VCaP (cell line): ENCODE results near the gene SAXO2.
"Not testable (repeated sequence)": the region's sequence is repeated elsewhere in the genome, so short reads cannot be mapped to it uniquely, and the experiment has no call there.

Experiments used
- H3K27ac ChIP-seq: fragments of 450-650 bp; 2 replicates; pipeline ENCODE4 v1.5.1; 2017

Gene SAXO2

DNA sequence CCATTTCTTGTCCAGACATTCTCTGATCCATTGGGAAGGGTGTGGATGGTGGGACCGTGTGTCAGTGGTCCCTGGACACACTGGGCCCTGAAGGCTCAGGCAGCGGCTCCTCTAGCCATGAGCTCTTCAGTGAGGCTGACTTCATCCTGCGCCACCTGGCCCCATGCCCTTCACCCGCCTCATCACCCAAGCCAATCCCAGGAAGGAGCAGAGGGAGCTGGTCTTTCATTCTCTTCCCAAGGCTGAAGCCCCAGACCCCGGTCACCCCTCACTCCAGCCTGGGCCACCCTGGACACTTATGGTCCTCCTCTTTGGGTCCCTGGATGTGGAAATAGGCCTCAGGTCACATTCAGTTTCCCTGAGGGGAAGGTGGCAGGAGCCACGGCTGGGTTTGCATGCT, 62.2 kb downstream of the SAXO2 start:
- not testable (repeated sequence) for H3K27ac ChIP-seq

DNA sequence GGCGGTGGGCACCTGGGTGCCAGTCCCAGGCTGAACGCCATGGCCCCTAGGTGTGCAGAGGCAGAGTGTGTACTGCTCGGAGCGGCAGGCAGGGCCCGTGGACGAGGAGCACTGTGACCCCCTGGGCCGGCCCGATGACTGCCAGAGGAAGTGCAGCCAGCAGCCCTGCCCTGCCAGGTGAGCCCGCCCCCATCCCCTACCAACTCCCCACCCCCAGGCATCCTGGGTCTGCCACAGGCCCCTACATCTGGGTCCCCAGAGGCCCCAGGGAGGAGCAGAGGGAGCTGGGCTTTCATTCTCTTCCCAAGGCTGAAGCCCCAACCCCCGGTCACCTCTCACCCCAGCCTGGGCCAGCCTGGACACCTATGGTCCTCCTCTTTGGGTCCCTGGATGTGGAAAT, 63.0 kb downstream of the SAXO2 start:
- not testable (repeated sequence) for H3K27ac ChIP-seq

DNA sequence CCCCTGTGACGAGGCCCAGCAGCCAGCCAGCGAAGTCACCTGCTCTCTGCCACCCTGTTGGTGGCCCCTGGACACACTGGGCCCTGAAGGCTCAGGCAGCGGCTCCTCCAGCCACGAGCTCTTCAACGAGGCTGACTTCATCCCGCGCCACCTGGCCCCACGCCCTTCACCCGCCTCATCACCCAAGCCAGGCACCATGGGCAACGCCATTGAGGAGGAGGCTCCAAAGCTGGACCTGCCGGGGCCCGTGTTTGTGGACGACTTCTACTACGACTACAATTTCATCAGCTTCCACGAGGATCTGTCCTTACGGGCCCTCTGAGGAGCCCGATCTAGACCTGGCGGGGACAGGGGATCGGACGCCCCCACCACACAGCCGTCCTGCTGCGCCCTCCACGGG, 64.3 kb downstream of the SAXO2 start:
- H3K27ac ChIP-seq: not testable (repeated sequence)

DNA sequence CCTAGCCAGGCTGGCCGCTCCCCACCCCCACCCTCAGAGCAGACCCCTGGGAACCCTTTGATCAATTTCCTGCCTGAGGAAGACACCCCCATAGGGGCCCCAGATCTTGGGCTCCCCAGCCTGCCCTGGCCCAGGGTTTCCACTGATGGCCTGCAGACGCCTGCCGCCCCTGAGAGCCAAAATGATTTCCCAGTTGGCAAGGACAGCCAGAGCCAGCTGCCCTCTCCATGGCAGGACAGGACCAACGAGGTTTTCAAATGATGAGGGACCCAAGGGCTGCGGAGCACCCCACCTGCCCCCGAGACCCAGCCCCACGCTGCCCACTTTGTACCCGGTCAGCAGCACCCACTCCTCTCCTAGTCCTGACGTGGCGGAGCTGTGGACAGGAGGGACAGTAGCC, 64.8 kb downstream of the SAXO2 start:
- H3K27ac ChIP-seq: not testable (repeated sequence)

DNA sequence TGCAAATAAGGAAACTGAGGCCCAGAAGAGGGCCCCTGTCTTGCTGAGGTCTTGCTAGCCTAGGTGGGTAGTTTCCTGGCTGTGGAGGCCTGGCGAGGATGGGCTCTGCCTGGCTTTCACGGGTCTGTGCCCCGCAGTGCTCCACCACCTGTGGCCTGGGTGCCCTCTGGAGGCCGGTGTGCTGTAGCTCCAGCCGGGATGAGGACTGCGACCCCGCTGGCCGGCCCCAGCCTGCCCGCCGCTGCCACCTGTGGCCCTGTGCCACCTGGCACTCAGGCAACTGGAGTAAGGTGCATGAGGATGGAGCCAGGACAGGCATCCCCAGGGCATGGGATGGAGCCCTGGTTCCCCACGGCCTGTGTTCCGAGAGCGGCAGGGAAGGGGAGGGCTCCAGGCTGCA, 66.4 kb downstream of the SAXO2 start:
- H3K27ac ChIP-seq: not testable (repeated sequence)

DNA sequence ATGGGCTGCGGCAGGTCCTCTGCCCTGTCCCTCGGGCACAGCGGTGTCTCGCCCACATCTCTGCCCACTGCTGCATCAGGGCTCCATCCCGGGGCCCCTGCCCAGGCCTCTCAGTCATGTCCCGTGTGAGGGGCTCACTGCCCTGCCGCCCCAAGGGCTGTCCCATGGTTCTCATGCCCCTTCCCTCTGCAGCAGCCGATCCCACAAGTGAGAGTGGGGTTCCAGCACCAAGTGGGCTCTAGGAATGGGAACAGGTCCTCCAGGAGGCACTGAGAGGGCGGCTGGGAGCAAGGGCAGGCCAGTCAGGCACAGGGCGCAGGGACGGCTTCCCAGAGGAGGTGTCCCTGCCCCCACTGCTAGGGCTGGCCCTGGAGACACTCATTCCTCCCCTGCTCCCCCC, 68.3 kb downstream of the SAXO2 start:
- H3K27ac ChIP-seq: not testable (repeated sequence)

DNA sequence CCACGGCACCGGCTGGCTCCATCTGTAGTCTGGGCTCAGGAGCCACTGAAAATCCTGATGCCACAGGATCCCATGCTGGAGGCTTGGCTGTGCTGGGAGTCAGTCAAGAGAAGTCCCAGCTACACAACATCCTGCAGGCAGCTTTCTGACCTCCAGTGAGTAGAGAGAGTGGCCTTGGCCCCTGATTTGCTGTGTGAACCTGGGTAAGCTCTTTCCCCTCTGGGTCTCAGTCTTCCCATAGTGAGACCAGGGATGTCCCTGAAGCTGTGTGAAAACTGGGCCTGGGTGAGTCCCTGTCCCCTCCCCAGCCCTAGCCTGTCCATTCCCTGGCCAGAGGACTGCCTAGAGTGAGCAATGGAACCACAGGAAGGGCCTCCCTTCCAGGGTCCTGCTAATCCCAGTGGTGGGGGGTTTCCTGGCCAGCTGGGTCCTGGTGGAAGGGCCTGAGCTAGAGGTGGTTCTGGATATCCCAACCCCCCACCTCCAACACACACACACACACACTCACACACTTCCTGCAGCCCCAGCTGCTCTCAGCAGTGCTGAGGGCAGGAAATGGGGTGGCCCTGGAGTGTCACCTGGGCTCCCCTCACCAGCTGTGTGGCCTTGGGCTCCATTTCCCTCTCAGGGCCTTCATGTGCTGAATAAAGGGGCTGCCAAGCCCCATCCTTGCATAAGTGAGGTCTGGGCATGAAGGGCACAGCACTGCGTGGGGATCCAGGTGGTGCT, 69.1 kb downstream of the SAXO2 start:
- not testable (repeated sequence) for H3K27ac ChIP-seq

DNA sequence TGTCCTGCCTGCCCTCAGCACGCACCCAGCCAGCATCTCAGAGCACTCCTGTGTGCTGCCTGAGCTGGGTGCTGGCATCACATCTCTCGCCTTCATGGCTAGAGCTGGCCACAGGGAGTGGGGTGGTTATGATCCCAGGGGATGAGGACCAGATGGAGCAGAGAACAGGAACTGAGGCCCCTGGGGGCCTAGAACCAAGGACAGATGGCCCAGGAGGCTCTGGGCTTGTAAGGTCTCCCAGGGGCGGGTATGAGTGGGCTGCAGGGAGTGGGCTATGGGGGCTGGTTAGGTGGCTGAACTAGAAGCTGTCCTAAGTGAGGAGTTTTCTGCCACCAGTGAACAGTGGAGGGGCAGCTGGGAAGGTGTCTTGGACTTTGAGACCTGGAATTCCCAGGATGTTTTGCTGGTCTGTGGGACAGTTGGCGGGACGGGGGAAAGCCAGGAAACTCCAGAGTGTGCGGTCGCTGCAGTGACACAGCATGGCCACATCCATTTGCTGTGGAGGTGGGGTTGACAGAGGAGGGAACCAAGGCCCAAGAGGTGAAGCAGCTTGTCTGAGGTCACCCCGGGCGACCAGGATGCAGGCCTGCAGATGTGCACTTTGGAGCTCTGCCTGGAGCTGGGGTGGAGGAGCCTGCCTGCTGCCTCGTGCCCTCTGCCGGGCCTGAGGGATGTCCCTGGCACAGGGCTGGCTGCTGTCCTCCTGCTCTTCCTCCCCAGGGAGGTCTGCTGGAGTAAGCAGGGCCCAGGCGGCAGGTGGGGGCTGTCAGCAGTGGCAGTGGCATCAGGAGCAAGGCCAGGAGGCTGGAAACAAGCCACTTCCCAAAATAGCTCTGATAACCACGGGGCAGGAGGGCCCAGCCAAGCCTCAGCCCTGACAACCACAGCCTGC, 70.3 kb downstream of the SAXO2 start:
- H3K27ac ChIP-seq: not testable (repeated sequence)

DNA sequence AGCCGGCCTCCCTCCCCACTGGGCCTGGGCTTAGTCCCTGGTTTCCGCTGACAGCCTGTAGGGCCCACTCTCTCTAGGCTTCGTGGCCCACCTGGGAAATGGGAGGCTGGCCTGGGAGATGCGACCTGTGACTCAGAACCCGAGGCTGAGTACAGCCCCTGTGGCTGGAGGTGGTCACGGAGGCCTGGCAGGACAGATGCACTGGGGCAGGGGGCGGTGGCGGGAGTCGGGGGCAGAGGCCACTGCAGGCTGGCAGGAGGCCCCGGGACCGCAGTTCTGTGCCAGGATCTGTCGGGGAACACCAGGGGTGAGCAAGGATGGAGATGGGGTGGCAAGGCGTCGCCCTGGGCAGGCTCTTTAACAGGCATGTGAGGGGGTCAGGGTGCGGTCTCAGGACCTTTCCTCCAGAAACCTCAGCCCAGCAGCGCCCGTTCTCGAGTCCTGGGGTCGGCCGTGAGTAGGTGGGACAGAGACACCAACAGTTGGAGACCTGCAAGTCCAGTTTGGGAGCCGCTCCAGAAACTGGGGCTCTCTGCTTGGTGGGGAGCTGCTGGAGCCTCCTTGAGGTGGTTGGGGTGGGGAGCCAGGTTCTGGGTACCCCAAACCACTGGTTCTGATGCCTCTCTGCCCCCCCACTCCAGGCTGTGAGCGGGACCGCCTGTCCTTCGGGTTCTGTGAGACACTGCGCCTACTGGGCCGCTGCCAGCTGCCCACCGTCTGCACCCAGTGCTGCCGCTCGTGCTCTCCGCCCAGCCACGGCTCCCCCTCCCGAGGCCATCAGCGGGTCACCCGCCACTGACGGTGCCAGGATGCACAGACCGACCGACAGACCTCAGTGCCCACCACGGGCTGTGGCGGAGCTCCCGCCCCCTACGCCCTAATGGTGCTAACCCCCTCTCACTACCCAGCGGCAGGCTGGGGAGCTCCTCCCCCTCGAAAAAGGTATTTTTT, 71.3 kb downstream of the SAXO2 start:
- H3K27ac ChIP-seq: not testable (repeated sequence)
